ENCODE data around the gene DIS3L2.

- no peak for TF ChIP-seq CTCF (IDR thresholded peaks at IDR 0.05; ENCODE audit: low read depth, low read length)
- no peak for TF ChIP-seq EZH2phosphoT487 (IDR thresholded peaks at IDR 0.05; ENCODE audit: low read depth)
These were observed 416.6 kb downstream of the DIS3L2 start for GRCh38 chr2:232377841-232378734.

Data from OCI-LY3 (cell line).